ENCODE data around the gene CYP2W1. TPM values are rescaled to one million over a fixed set of nuclear protein-coding genes. Genes with fewer than 3 reads are reported as not detected.

Gene CYP2W1
- total RNA-seq, 4 donors from 2014 or later: not detected

DNA sequence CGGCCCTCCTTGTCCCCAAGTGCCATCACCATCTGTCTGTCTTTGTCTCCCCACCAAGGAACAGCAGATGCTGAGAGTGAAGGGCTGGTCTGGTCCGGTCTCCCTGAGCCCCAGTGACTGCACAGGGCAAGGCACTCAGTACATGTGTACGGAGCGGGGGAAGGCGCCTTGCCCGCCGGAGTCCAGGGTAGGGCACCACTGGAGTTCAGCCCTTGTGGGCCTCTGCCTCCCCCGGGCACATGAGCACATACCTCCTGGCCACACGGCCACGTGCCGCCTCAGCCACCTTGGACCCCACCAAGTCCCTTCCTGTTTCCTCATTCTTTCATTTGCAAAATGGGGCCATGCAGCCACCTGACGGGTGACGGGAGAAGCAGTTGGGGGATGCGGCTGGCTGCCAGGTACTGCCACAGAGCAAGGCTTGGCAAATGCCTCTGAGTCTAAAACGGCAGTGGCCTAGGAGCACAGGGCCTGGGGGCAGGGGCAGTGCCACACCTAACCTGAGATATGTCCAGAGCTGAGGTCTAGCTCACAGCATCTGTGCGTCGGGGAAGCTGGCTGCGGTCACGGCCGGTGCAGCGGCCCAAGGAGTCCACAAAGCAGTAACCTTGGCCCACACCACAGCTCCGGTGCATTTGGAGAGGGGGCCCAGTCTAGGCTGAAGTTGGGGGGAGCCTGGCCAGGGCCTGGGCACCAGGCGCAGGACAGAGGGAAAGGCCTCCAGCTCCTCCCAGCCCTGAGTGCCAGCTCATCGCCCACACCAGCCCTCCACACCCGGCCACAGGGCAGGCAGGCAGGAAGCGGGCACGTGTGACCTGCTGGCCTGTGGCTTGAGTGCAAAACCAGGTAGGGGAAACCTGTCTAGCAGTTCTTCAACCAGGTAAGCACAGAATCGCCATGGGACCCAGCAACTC is 33.7 kb upstream of the CYP2W1 start:
- Histone ChIP-seq H3K27ac (no peak overlapping the region), H3K4me1 (peaks cover 0 to 28% (median 8%) of the 10 kb centered on the region in 3 donors), H3K27me3 (peaks cover 10% of the 10 kb centered on the region), H3K9me3 (no peaks in the 10 kb centered on the region), H3K36me3 (no peaks in the 10 kb centered on the region), H3K4me3 (no peak overlapping the region)
- WGBS, 2 donors (ENCODE audit: low coverage in 1 of 2): 100% methylated on average over 1 of the region's 28 CpGs; no CpG with 5 or more reads in 1 of the 2 donors
- TF ChIP-seq POLR2AphosphoS5 (IDR thresholded peaks at IDR 0.05): no peak
- no peak for ATAC-seq

- Histone ChIP-seq H3K27me3 (peaks cover 18% of the 10 kb centered on the region), H3K9me3 (no peaks in the 10 kb centered on the region), H3K4me1 (peaks cover 0 to 45% (median 12%) of the 10 kb centered on the region in 3 donors), H3K36me3 (no peaks in the 10 kb centered on the region), H3K4me3 (no peak overlapping the region), H3K27ac (peak overlapping the region in 1 of 4 donors; percentile 92)
- no CpG with 5 or more reads among the region's 21 CpGs for WGBS, 2 donors (ENCODE audit: low coverage in 1 of 2)
- no peak for ATAC-seq
- TF ChIP-seq CTCF (IDR thresholded peaks at IDR 0.05) (no peak), POLR2A (IDR thresholded peaks at IDR 0.05) (no peak), POLR2AphosphoS5 (IDR thresholded peaks at IDR 0.05) (no peak), EP300 (IDR thresholded peaks at IDR 0.05) (no peak)
These were observed 31.0 kb upstream of the CYP2W1 start for GRCh38 chr7:951881-952547.

DNA sequence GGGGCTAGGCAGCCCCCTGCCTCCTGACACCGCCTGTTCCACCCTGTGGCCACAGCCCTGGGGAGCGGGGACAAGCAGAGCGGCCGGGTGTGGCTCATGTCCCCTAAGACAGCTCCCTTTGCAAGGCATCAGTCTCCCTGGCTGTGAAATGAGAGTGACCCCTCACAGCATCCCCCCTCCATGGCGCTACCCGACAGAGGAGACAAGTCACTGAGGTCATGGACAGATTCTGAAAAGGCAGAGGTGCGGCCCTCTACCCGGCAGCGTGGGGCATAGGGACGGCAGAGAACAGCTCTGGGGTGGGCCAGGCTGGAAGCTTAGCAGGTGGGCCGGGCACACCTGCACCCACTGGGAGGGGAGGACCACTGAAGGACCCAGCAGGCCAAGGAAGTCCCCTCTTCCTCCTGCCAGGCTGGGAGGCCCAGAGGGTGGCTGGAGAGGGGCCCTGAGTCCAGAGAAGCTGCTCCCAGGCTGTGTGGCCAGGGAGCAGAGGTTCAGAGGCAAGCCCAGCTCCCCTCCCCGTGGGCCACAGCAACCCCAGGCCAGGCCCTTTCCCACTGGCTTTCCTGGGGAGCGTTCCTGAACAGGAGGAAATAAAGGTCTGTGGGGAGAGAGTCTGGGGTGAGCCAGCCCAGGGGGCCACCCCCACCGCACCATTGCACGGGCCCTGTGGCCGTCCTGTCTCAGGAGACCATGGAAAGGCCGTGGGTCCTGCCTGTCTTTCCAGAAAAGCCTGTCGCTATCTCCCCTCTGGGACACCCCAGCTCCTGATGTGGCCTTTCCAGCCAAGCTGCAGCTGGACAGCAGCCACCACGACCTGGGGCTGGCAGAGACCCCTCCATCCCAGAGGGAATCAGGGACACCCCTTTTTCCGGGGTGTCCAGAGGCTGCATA is 30.2 kb upstream of the CYP2W1 start:
- no peaks in the 10 kb centered on the region for H3K9me3 ChIP-seq
- H3K27ac ChIP-seq: peak overlapping the region in 3 of 4 donors; percentile 92 to 97 (median 93)
- H3K27me3 ChIP-seq: peaks cover 18% of the 10 kb centered on the region
- no peak for ATAC-seq
- peaks cover 0 to 45% (median 12%) of the 10 kb centered on the region in 3 donors for H3K4me1 ChIP-seq
- H3K4me3 ChIP-seq: peak overlapping the region; percentile 33 to 80
- WGBS, 2 donors (ENCODE audit: low coverage in 1 of 2): 25 to 60% methylated on average over 1 to 2 of the region's 20 CpGs
- TF ChIP-seq POLR2A (IDR thresholded peaks at IDR 0.05) (no peak), POLR2AphosphoS5 (IDR thresholded peaks at IDR 0.05) (no peak), EP300 (IDR thresholded peaks at IDR 0.05) (no peak), CTCF (IDR thresholded peaks at IDR 0.05) (no peak)
- no peaks in the 10 kb centered on the region for H3K36me3 ChIP-seq

DNA sequence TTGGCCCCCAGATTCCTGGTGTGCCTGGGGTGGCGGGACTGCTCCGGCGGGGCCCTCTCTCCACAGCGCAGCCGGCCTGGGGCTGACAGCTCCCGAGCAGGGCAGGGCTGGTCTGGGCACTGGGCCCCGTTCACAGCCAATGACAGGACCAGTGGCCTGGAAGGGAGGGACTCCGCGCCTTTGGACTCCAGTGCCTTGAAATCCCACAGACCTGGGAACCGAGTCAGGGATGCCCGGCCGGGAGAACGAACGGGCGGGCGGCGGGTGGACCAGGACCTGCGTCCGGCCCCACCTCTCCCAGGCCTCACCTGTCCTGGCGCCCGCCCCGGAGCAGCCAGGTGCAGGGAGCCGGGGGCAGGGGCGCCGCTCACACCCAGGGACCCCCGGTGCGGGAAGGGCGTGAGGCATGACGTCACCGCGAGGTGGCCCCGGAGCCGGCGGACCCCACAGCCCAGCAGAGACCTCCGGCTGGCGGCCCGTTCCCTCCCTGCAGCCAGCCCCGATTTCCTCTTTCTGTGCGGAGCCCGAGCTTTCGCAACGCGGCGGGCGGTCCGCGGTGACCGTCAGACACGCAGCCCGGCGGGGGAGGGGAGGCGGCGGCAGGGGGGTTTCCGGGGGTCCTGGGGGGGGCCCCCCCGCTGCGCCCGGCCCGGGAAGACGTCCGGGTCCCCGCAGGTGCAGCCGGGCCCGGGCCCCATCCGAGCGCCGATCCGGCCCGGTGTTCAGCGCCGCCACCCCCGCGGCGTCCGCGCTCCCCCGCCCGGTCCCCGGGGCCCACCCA is 29.2 kb upstream of the CYP2W1 start:
- H3K4me3 ChIP-seq: peak overlapping the region; percentile 33 to 80
- peaks cover 18% of the 10 kb centered on the region for H3K27me3 ChIP-seq
- peak overlapping the region; percentile 19 to 97 (median 92) for H3K27ac ChIP-seq
- no peaks in the 10 kb centered on the region for H3K36me3 ChIP-seq
- no CpG with 5 or more reads among the region's 78 CpGs for WGBS, 2 donors (ENCODE audit: low coverage in 1 of 2)
- H3K9me3 ChIP-seq: no peaks in the 10 kb centered on the region
- TF ChIP-seq POLR2A (IDR thresholded peaks at IDR 0.05) (peak; percentile 45 to 76), CTCF (IDR thresholded peaks at IDR 0.05) (no peak), POLR2AphosphoS5 (IDR thresholded peaks at IDR 0.05) (peak; percentile 38), EP300 (IDR thresholded peaks at IDR 0.05) (no peak)
- peaks cover 0 to 45% (median 12%) of the 10 kb centered on the region in 3 donors for H3K4me1 ChIP-seq
- ATAC-seq: peak; percentile 76

All from gastroesophageal sphincter (tissue), 4 donors.